Trophoblast cell (in vitro differentiated cells and primary cell): ENCODE data around the gene DCAF16.
A peak's percentile ranks its signal among the peaks of the same experiment; 100 is the strongest.

Source experiments
- DNase-seq, 2 donors: peaks; one replicate each; pipeline ENCODE4 v3.0.0-alpha.2; 2016
- H2AFZ ChIP-seq: 2 replicates; pipeline ENCODE4 v1.6.1; 2013; ENCODE audit warnings: low read length, moderate library complexity, mild to moderate bottlenecking; ENCODE audit not compliant: insufficient read depth, poor library complexity
- H2AK5ac ChIP-seq: 2 replicates; pipeline ENCODE4 v1.6.1; 2013; ENCODE audit warnings: mild to moderate bottlenecking, low read length
- H2BK120ac ChIP-seq: 2 replicates; pipeline ENCODE4 v1.6.1; 2013; ENCODE audit warnings: low read length, mild to moderate bottlenecking, moderate library complexity; ENCODE audit not compliant: insufficient read depth, poor library complexity
- H2BK12ac ChIP-seq: 2 replicates; pipeline ENCODE4 v1.6.1; 2013; ENCODE audit warnings: mild to moderate bottlenecking, low read length, moderate library complexity
- H2BK5ac ChIP-seq: 2 replicates; pipeline ENCODE4 v1.6.1; 2013; ENCODE audit warnings: low read length, low read depth, moderate library complexity, mild to moderate bottlenecking; ENCODE audit not compliant: poor library complexity
- H3K14ac ChIP-seq: 2 replicates; pipeline ENCODE4 v1.6.1; 2013; ENCODE audit warnings: mild to moderate bottlenecking, low read length
- H3K18ac ChIP-seq: 2 replicates; pipeline ENCODE4 v1.6.1; 2013; ENCODE audit warnings: mild to moderate bottlenecking, low read length
- H3K23ac ChIP-seq: 2 replicates; pipeline ENCODE4 v1.6.1; 2013; ENCODE audit warnings: low read length
- H3K27ac ChIP-seq: 2 replicates; pipeline ENCODE4 v1.5.1; 2013; ENCODE audit warnings: low read depth, mild to moderate bottlenecking, inconsistent platforms, low read length, moderate library complexity
- H3K27me3 ChIP-seq: 2 replicates; pipeline ENCODE4 v1.6.1; 2013; ENCODE audit warnings: inconsistent platforms, mild to moderate bottlenecking, low read length, moderate library complexity; ENCODE audit not compliant: insufficient read depth
- H3K36me3 ChIP-seq, 2 experiments: 1 replicate in 1 of 2; 2 replicates in 1 of 2; pipeline ENCODE4 v1.6.1; 2013; ENCODE audit warnings: low read length in 2 of 2, mild to moderate bottlenecking in 2 of 2, moderate library complexity in 1 of 2; ENCODE audit not compliant: insufficient read depth in 2 of 2, control insufficient read depth in 1 of 2
- H3K4ac ChIP-seq: 2 replicates; pipeline ENCODE4 v1.6.1; 2013; ENCODE audit warnings: low read depth, mild to moderate bottlenecking, low read length, moderate library complexity
- H3K4me1 ChIP-seq, 2 experiments: 1 replicate in 1 of 2; 2 replicates in 1 of 2; pipeline ENCODE4 v1.6.1; 2013; ENCODE audit warnings: low read length in 2 of 2, mild to moderate bottlenecking in 2 of 2, moderate library complexity in 1 of 2; ENCODE audit not compliant: insufficient read depth in 2 of 2, control insufficient read depth in 1 of 2
- H3K4me2 ChIP-seq: 2 replicates; pipeline ENCODE4 v1.6.1; 2013; ENCODE audit warnings: inconsistent platforms, mild to moderate bottlenecking, low read length, moderate library complexity
- H3K4me3 ChIP-seq: 2 replicates; pipeline ENCODE4 v1.5.1; 2013; ENCODE audit warnings: mild to moderate bottlenecking, low read depth, low read length, inconsistent platforms
- H3K79me1 ChIP-seq: one replicate; pipeline ENCODE4 v1.6.1; 2013; ENCODE audit warnings: low read length
- H3K79me2 ChIP-seq: 2 replicates; pipeline ENCODE4 v1.6.1; 2013; ENCODE audit warnings: low read length, mild to moderate bottlenecking; ENCODE audit not compliant: control insufficient read depth, insufficient read depth, poor library complexity
- H3K9ac ChIP-seq: 2 replicates; pipeline ENCODE4 v1.6.1; 2013; ENCODE audit warnings: mild to moderate bottlenecking, low read length
- H3K9me3 ChIP-seq: 2 replicates; pipeline ENCODE4 v1.6.1; 2013; ENCODE audit warnings: low read depth, mild to moderate bottlenecking, control low read depth, inconsistent platforms, low read length; ENCODE audit not compliant: insufficient read depth
- H4K12ac ChIP-seq: 2 replicates; pipeline ENCODE4 v1.6.1; 2013; ENCODE audit warnings: low read depth, mild to moderate bottlenecking, low read length, moderate library complexity
- H4K8ac ChIP-seq: 2 replicates; pipeline ENCODE4 v1.6.1; 2013; ENCODE audit warnings: low read depth, mild to moderate bottlenecking, low read length, moderate library complexity
- H4K91ac ChIP-seq: one replicate; pipeline ENCODE4 v1.6.1; 2013; ENCODE audit warnings: low read depth, mild to moderate bottlenecking, low read length, moderate library complexity
- WGBS: extraction: QIAGEN DNeasy Blood & Tissue Kit; methylation state at CpG from one replicate; pipeline ENCODE4 v1.1.7; 2013; ENCODE audit warnings: missing lambda C conversion rate; ENCODE audit not compliant: insufficient read length, insufficient coverage; ENCODE audit errors: extremely low coverage; 5-methylcytosine and 5-hydroxymethylcytosine counted together

The DCAF16 gene

GRCh38 chr4:17797808-17798207 is 12.7 kb downstream of the DCAF16 start:
- Histone ChIP-seq H3K9me3 (no peaks in the 10 kb centered on the region), H3K79me2 (no peaks in the 10 kb centered on the region), H4K12ac (no peak overlapping the region), H3K4ac (no peak overlapping the region), H3K9ac (no peak overlapping the region), H2AFZ (no peak overlapping the region), H3K18ac (no peak overlapping the region), H2AK5ac (no peak overlapping the region), H3K23ac (no peak overlapping the region), H3K79me1 (no peaks in the 10 kb centered on the region), H3K4me2 (no peak overlapping the region), H3K27ac (no peak overlapping the region), H3K27me3 (no peaks in the 10 kb centered on the region), H3K14ac (no peak overlapping the region), H3K36me3 (peaks cover 2 to 4% of the 10 kb centered on the region in 2 experiments), H2BK12ac (no peak overlapping the region), H4K8ac (no peak overlapping the region), H3K4me1 (no peaks in the 10 kb centered on the region), H3K4me3 (no peak overlapping the region), H4K91ac (no peak overlapping the region), H2BK120ac (no peak overlapping the region), H2BK5ac (no peak overlapping the region)
- DNase-seq, result no peak
- whole genome bisulfite sequencing, result no CpG with 5 or more reads among the region's 1 CpG

GRCh38 chr4:17794730-17795129 is 15.8 kb downstream of the DCAF16 start:
- no peak overlapping the region for H2AFZ ChIP-seq
- no peak overlapping the region for H3K4me3 ChIP-seq
- H3K4me1 ChIP-seq, result no peaks in the 10 kb centered on the region
- no peak overlapping the region for H3K18ac ChIP-seq
- H3K79me2 ChIP-seq, result no peaks in the 10 kb centered on the region
- WGBS, result no CpG with 5 or more reads among the region's 1 CpG
- H3K36me3 ChIP-seq, result peaks cover 2 to 5% of the 10 kb centered on the region in 2 experiments
- H2BK12ac ChIP-seq, result no peak overlapping the region
- H4K12ac ChIP-seq, result no peak overlapping the region
- no peak overlapping the region for H3K4ac ChIP-seq
- H4K91ac ChIP-seq, result no peak overlapping the region
- H3K4me2 ChIP-seq, result no peak overlapping the region
- no peak overlapping the region for H3K9ac ChIP-seq
- DNase-seq, result no peak
- no peak overlapping the region for H3K14ac ChIP-seq
- no peaks in the 10 kb centered on the region for H3K9me3 ChIP-seq
- no peak overlapping the region for H2AK5ac ChIP-seq
- H3K23ac ChIP-seq, result no peak overlapping the region
- no peak overlapping the region for H3K27ac ChIP-seq
- no peaks in the 10 kb centered on the region for H3K79me1 ChIP-seq
- H2BK120ac ChIP-seq, result no peak overlapping the region
- H4K8ac ChIP-seq, result no peak overlapping the region
- no peak overlapping the region for H2BK5ac ChIP-seq
- H3K27me3 ChIP-seq, result no peaks in the 10 kb centered on the region

- no peak overlapping the region for H3K27ac ChIP-seq
- no peaks in the 10 kb centered on the region for H3K27me3 ChIP-seq
- H3K9ac ChIP-seq, result no peak overlapping the region
- no peak overlapping the region for H3K4me3 ChIP-seq
- H2BK120ac ChIP-seq, result no peak overlapping the region
- H4K8ac ChIP-seq, result no peak overlapping the region
- no peak overlapping the region for H3K18ac ChIP-seq
- H2BK12ac ChIP-seq, result no peak overlapping the region
- H3K14ac ChIP-seq, result no peak overlapping the region
- H3K4me2 ChIP-seq, result no peak overlapping the region
- H3K23ac ChIP-seq, result no peak overlapping the region
- peaks cover 0 to 3% of the 10 kb centered on the region in 2 experiments for H3K36me3 ChIP-seq
- H2BK5ac ChIP-seq, result no peak overlapping the region
- peak in 1 of 2 donors; percentile 70 for DNase-seq
- H3K9me3 ChIP-seq, result no peaks in the 10 kb centered on the region
- H3K79me2 ChIP-seq, result no peaks in the 10 kb centered on the region
- no peaks in the 10 kb centered on the region for H3K79me1 ChIP-seq
- no peak overlapping the region for H4K12ac ChIP-seq
- no peak overlapping the region for H4K91ac ChIP-seq
- no peak overlapping the region for H2AK5ac ChIP-seq
- H3K4me1 ChIP-seq, result no peaks in the 10 kb centered on the region
- H3K4ac ChIP-seq, result no peak overlapping the region
- no peak overlapping the region for H2AFZ ChIP-seq
Measured at GRCh38 chr4:17788956-17789355, 21.6 kb downstream of the DCAF16 start.

- no CpG with 5 or more reads among the region's 5 CpGs for WGBS
- H3K9me3 ChIP-seq, result no peaks in the 10 kb centered on the region
- no peak overlapping the region for H3K9ac ChIP-seq
- H3K4me3 ChIP-seq, result no peak overlapping the region
- H2AFZ ChIP-seq, result no peak overlapping the region
- H3K36me3 ChIP-seq, result peaks cover 0 to 3% of the 10 kb centered on the region in 2 experiments
- no peak overlapping the region for H3K14ac ChIP-seq
- H3K79me1 ChIP-seq, result no peaks in the 10 kb centered on the region
- no peak overlapping the region for H4K91ac ChIP-seq
- no peak overlapping the region for H3K23ac ChIP-seq
- H4K12ac ChIP-seq, result no peak overlapping the region
- H3K27ac ChIP-seq, result no peak overlapping the region
- H4K8ac ChIP-seq, result no peak overlapping the region
- H3K4ac ChIP-seq, result no peak overlapping the region
- no peak overlapping the region for H2AK5ac ChIP-seq
- H2BK120ac ChIP-seq, result no peak overlapping the region
- no peak overlapping the region for H2BK5ac ChIP-seq
- no peaks in the 10 kb centered on the region for H3K4me1 ChIP-seq
- no peak overlapping the region for H2BK12ac ChIP-seq
- no peaks in the 10 kb centered on the region for H3K79me2 ChIP-seq
- no peak overlapping the region for H3K18ac ChIP-seq
- H3K27me3 ChIP-seq, result peaks cover under 1% of the 10 kb centered on the region
- no peak overlapping the region for H3K4me2 ChIP-seq
- peak in 1 of 2 donors; percentile 27 for DNase-seq
Measured at GRCh38 chr4:17787315-17787714, 23.2 kb downstream of the DCAF16 start.
